Measurements from ENCODE around the gene SSUH2. TPM values are rescaled to one million over a fixed set of nuclear protein-coding genes. Genes with fewer than 3 reads are reported as not detected.

SSUH2 gene
- total and polyA plus RNA-seq, 4 donors = 0.07 to 3.4 (median 0.34) TPM

DNA sequence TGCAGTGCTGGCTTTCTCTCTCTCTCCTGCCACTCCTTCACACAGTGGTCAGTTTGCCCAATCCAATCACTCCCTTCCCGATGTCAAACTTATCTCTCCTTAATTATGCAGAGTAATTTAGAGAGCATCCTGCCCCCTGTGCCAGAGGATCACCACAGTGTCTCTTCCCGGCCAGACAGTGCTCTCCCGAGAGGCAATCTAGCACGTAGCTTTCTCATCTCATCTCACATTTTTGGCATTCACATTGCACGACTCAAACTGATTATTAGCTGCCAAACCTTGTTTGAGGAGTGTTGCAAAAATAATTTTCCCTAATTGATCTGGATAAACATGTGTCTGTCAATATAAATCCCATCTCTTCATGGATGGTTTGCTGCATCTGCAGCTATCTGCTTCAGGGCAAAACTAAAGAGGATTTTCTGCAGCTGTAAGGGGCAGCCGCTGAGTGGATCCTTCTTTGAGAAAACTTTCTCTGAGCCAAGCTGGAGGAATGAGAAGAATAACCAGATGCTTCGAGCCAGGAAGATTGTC, 37.8 kb downstream of the SSUH2 start:
- Histone ChIP-seq H3K27me3 (ENCODE audit: control insufficient read depth in 3 of 3, insufficient read depth in 3 of 3, low read length in 2 of 3) (no peaks in the 10 kb centered on the region), H3K36me3 (ENCODE audit: control insufficient read depth in 4 of 4, insufficient read depth in 4 of 4, low read length in 4 of 4) (no peaks in the 10 kb centered on the region), H3K4me1 (ENCODE audit: control insufficient read depth in 5 of 5, insufficient read depth in 5 of 5, low read length in 5 of 5) (peaks cover 0 to 9% (median 6%) of the 10 kb centered on the region in 5 donors), H3K9ac (ENCODE audit: insufficient read depth in 1 of 2, low read length in 2 of 2) (no peak overlapping the region), H3K27ac (ENCODE audit: low read depth in 1 of 2, low read length in 1 of 2) (no peak overlapping the region), H3K9me3 (ENCODE audit: control insufficient read depth in 4 of 4, insufficient read depth in 3 of 4, low read length in 3 of 4) (no peaks in the 10 kb centered on the region), H3K4me3 (no peak overlapping the region)
- 55 to 75% methylated on average over 7 of the region's 7 CpGs for WGBS, 2 donors
- ATAC-seq (ENCODE audit: insufficient read depth, low FRiP score) (no peak), DNase-seq (peak in 2 of 3 donors; percentile 19 to 31)
- no peak for TF ChIP-seq CTCF (IDR thresholded peaks at IDR 0.05; ENCODE audit: control extremely low read depth, extremely low read depth)

DNA sequence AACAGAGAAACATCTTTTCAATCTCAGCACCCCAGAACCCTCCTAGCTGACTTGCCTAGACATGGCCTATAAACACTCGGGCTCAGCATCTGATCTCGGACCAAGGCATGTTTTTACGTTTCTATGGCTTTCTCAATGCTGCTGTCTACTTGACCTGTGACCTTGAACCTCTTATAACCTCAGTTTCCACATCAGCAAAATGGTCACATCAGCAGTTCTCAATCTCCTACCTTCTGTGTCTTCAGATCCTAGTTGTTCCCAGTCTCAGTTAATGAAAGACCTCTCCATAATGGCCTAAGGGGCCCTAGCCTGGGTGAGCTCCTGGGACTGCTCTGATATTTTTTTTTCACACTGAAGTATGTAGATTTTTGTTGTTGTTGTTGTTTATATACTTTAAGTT, 39.6 kb downstream of the SSUH2 start:
- peaks cover 0 to 9% (median 6%) of the 10 kb centered on the region in 5 donors for H3K4me1 ChIP-seq (ENCODE audit: control insufficient read depth in 5 of 5, insufficient read depth in 5 of 5, low read length in 5 of 5)
- DNase-seq = no peak
- H3K27ac ChIP-seq (ENCODE audit: low read depth in 1 of 2, low read length in 1 of 2) = no peak overlapping the region
- H3K9me3 ChIP-seq (ENCODE audit: control insufficient read depth in 4 of 4, insufficient read depth in 3 of 4, low read length in 3 of 4) = no peaks in the 10 kb centered on the region
- no peak overlapping the region for H3K9ac ChIP-seq (ENCODE audit: insufficient read depth in 1 of 2, low read length in 2 of 2)
- no peaks in the 10 kb centered on the region for H3K36me3 ChIP-seq (ENCODE audit: control insufficient read depth in 4 of 4, insufficient read depth in 4 of 4, low read length in 4 of 4)
- no peak for TF ChIP-seq CTCF (IDR thresholded peaks at IDR 0.05; ENCODE audit: control extremely low read depth, extremely low read depth)
- ATAC-seq (ENCODE audit: insufficient read depth, low FRiP score) = no peak
- WGBS, 2 donors = 93 to 97% methylated on average over 3 of the region's 3 CpGs
- H3K4me3 ChIP-seq = no peak overlapping the region
- no peaks in the 10 kb centered on the region for H3K27me3 ChIP-seq (ENCODE audit: control insufficient read depth in 3 of 3, insufficient read depth in 3 of 3, low read length in 2 of 3)

GRCh38 chr3:8604006-8604405, 40.6 kb downstream of the SSUH2 start:
- ATAC-seq (ENCODE audit: insufficient read depth, low FRiP score) (no peak), DNase-seq (no peak)
- Histone ChIP-seq H3K4me3 (no peak overlapping the region), H3K9me3 (ENCODE audit: control insufficient read depth in 4 of 4, insufficient read depth in 3 of 4, low read length in 3 of 4) (no peaks in the 10 kb centered on the region), H3K27me3 (ENCODE audit: control insufficient read depth in 3 of 3, insufficient read depth in 3 of 3, low read length in 2 of 3) (no peaks in the 10 kb centered on the region), H3K36me3 (ENCODE audit: control insufficient read depth in 4 of 4, insufficient read depth in 4 of 4, low read length in 4 of 4) (no peaks in the 10 kb centered on the region), H3K27ac (ENCODE audit: low read depth in 1 of 2, low read length in 1 of 2) (no peak overlapping the region), H3K4me1 (ENCODE audit: control insufficient read depth in 5 of 5, insufficient read depth in 5 of 5, low read length in 5 of 5) (peaks cover 0 to 9% (median 6%) of the 10 kb centered on the region in 5 donors), H3K9ac (ENCODE audit: insufficient read depth in 1 of 2, low read length in 2 of 2) (no peak overlapping the region)
- TF ChIP-seq CTCF (IDR thresholded peaks at IDR 0.05; ENCODE audit: control extremely low read depth, extremely low read depth) = no peak
- 94% methylated on average over 7 of the region's 7 CpGs for WGBS, 2 donors

All from lung (tissue), 12 donors.